Activated T-cell treated with anti-CD3 and anti-CD28 coated beads for 4 hours (primary cell): ENCODE results near the gene CD37.
"Not testable (repeated sequence)": the region's sequence is repeated elsewhere in the genome, so short reads cannot be mapped to it uniquely, and the experiment has no call there.

Source experiments
- DNase-seq: peaks from one replicate; pipeline ENCODE4 v3.0.0-alpha.2; 2020

CD37 gene

DNA sequence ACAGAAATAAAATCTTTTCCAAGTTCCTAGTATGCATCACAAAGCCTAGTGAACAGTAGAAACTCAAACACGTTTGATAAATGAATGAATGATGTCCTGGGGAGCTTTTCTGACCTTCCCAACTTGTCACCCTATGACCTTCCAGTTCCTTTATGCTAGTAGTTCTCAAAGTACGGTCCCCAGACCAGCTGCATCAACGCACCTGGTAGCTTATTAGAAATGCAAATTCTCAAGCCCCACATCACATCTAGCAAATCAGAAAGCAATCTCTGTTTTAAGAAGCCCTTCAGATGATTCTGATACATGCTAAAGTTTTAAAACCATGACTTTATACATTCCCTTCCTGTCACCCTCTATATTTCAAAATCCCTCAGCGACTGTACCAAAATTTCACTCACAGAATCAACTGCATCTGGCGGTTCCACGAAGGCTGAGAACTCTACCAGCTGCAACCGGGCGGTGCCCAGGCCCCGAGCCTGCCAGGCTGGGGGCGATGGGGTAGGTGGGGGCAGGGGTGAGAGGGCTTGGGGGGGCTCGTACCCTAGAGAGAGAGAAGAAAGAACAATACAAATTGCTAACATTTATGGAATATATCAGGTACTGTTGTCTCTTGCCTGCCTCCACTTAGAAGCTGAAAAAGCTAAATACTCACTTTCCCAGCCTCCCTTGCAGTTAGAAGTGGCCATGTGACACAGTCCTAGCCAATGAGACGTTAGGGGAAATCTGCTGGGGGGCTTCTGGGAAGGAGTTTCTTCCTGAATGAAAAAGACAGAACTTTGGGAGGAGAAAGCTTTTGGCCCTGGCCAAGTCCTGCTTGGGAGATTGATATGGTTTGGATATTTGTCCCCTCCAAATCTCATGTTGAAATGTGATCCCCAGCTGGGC lies 13.3 kb downstream of the CD37 start:
- DNase-seq = no peak

DNA sequence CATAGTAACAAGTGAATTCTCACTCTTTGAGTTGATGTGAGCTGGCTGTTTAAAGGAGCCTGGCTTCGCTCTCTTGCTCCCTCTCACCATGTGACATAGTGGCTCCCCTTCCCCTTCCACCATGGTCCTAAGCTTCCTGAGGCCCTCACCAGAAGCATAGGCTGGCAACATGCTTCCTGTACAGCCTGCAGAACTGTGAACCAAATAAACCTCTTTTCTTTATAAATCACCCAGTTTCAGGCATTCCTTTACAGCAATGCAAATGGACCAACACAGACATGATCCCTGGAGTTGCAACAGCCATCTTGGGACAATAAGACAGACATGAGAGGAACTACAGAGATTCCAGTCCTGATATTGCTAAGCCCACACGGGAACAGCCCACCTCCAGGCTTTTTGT lies 14.4 kb downstream of the CD37 start:
- DNase-seq = no peak

DNA sequence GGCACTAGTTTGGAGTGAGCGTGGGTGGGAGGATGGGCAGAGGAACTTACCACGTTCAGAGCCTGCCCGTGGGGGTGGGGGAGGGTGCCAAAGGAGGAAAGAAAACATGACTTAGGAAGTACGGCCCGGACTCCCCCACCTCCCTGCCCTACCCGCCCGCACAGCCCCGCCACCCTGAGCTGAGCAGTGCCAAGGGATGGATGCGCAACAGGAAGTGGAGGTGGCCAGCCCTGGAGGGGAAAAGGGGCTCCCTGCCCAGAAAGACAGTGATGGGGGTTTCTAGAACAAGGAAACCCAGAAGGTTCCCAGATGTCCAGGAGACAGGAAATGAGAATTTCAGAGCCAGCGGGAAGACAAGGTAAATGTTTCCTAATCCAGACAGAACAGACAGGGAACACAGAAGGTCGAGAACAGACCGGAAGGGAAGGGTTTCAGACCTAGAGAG lies 20.7 kb downstream of the CD37 start:
- DNase-seq = no peak

DNA sequence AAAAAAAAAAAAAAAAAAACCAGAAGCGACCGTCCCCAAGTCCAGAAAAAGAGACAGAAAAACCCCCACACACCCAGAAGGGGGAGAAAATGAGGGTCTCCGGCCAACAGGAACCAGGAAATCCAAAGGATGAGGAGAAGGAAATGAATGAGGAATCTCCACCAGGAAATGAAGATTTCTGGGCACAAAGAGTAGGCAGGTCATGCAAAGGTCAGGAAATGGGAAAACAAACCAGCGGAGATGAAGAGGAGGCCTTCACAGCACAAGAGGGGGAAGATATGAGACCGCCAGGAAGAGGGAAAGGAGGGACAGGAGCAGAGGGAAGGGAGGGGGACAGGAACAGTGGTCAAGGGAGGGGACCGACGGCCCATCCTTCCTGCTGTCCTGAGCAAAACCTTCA lies 21.2 kb downstream of the CD37 start:
- no peak for DNase-seq

DNA sequence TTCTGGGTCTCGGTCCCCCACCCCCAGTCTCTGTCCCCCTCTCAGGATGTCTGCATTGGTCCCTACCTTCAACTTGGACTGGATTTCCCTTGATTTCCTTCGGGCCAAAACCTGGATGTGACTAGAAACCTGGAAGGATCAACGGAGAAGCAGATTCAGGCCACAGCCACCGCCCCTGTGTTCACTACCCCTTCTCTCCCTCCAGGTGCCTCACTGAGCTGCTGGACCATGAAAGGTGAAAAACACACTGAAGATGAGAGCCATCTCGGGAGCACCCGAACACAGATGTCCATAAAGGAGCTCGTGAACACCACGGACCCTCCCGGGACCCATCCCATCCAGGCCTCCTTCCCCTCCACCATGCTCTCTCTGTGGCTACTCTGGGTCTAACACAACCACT lies 22.0 kb downstream of the CD37 start:
- DNase-seq = no peak

DNA sequence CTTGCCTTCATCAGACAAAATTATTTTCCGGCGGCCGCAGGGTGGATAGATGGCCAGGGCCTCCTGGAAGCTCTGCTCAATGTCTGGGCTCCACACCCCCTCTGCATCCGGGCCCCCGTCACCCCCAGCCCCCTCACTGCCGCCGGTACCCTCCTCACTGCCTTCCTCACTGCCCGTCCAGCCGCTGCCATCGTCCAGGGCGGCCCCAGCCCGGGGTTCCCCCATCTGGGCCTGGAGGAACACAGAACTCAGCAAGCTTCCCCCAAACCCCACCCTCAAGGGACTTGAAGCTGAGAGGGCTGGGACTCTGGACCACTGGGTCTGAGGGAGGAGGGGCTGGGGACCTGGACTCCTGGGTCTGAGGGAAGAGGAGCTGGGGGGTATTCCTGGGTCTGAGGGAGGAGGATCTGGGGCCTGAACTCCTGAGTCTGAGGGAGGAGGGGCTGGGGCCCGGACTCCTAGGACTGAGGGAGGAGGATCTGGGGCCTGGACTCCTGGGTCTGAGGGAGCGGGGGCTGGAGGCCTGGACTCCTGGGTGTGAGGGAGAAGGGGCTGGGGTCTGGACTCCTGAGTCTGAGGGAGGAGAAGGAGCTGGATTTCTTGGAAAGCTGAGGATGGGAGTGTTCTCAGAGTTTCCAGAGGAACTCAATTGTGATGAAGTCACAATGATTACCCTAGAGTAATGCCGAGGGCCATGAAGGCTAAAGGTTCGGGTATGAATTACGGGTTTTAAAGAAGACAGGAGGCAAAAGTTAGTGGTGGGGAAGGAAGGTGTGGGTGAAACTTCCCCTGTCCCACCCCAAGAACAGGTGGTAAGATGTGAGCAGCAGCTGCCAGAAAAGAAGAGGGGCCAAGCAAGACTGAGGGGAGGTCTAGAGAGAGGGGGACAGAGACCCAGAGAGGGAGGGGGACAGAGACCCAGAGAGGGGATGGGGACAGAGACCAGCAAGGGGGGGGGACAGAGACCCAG lies 24.9 kb downstream of the CD37 start:
- no peak for DNase-seq

DNA sequence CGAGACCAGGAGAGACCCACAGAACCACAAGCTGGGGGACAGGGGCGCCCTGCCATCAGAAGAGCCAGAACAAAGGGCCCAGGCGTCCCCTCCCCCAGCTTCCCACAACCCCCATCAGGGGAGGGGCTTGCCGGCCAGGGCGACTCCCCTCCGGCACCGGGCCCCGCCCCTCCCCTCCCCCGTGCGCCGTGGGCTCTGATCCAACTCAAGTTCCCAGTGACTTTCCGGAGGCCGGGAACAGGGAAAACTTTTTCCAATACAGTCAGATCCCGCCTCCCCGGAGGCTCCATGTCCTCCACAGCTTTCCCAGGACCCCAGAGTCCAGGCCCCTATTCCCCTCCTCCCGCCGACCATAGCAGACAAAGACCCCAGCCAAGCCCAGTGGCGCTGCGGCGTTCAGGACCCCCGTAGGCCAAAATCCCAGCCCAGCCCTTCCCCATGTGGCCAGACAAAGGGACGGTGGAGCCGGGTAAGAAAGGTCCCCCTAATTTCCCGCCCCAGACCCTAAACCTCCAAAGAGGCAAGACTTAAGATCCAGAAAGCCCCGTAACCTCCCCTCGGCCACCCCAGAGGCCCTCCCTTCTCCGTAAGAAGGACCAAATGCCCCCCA lies 26.3 kb downstream of the CD37 start:
- no peak for DNase-seq

DNA sequence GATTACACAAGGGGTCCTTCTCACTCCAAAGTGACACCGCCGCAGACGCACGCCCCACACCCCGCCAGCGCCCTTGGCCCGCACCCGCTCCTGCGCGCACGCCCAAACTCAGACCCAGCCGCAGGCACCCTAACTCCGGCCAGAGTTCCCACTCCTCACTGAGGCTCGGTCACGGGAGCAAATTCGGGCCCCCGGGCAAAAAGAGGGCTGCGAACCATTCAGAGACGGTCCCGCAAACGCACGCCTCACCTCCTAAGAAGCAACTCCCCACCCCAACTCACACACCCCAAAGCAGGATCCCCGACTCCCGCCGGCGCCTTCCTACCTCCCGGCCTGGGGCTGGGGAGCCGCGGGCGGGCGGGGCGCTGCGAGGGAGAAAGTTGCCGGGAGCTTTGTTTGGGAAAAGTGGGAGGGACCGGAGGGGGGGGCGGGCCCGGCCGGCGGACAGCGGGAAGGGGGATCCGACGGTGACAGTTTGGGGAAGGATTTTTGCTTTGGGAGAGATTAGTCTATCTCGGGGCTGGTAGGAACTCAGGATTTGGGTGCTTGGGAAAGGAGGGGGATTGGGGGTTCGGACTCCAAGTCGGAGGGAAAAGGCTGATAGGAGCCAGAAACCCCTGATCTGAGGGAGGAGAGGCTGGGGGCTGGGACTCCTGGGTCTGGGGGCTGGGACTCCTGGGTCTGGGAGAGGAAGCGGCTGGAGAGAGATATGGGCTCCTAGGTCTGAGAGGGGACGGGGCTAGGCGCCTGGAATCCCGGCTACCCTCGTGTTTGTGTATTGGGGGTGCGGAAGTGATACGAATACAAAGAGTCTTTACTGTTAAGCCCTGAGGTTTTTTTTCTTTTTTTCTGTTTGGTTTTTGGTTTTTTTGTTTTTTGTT lies 27.1 kb downstream of the CD37 start, which contains the start of gene TEAD2:
Gene TEAD2 (minus strand): TSS at position 369 of the 881 bp plus-strand sequence. CDS start 2,341 bp downstream, outside the sequence.
- DNase-seq = no peak

DNA sequence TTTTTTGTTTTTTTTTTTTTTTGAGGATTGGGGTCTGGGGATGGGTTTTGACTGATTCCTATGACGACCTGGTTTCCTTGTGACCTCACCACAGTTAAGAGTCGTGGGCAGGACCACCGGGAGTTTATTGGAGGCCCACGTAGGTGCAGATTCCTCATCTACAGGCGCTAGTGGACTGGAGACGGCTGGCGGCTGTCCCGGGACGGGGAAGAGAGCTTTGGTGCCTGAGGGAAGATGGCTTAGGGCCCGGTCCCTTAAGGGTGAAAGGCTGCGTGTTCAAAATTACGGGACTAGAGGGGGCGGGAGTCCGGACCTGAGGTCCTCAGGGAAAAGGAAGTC lies 27.7 kb downstream of the CD37 start:
- no peak for DNase-seq

DNA sequence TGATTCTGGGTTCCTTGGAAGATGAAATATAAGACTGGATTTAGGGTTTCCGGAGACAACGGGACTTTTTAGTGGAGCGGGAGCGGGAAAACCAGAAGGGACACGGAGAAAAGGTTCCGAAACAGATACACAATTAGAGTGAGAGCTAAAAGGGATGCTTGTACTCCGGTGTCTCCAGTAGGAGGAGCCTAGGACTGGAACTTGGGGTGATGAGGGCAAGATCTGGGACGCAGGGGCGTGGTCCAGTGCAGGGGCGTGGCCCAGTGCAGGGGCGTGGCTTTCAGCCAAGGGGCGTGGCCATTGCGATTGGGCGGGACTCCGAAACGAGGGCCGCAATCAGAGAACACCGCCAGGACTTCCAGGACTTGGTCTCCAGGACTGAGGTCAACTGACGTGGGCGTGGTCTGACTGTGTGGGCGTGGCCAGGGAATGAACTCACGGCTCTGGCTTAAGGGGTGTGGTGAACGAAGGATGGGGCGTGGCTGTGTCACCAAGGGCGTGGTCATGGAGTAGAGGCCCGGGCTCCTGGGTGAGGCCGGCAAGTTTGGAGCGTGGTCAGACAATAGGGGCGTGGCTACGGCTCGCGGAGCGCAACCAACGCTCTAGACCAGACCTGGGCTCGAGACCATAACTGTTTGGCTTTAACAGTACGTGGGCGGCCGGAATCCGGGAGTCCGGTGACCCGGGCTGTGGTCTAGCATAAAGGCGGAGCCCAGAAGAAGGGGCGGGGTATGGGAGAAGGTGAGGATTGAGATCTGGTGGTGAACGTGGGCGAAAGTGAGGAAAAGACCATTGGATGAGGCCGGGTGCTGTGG lies 28.3 kb downstream of the CD37 start, which contains the start of gene DKKL1:
Gene DKKL1 (plus strand): TSS at position 610 of the 815 bp plus-strand sequence. CDS start 122 bp downstream, at position 732.
- DNase-seq = peak; percentile 32

DNA sequence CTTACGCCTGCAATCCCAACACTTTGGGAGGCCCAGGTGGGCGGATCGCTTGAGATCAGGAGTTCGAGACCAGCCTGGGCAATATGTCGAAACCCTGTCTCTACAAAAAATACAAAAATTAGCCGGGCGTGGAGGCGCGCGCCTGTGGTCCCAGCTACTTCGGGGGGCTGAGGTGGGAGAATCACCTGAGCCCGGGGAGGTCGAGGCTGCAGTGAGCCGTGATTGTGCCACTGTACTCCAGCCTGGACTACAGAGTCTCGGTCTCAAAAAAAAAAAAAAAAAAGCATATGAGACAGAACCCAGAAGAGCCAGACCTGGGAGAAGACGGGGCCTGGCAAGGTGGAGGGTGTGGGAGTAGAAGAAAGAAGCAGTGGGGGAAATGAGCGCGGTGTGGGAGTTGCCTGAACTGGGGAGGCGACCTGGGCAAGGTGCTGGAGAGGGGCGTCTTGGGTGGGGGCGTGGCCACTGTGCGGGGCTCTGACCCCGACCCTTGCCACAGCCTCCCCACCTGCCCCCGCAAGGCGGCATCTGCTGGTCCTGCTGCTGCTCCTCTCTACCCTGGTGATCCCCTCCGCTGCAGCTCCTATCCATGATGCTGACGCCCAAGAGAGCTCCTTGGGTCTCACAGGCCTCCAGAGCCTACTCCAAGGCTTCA lies 29.0 kb downstream of the CD37 start:
- DNase-seq = no peak

DNA sequence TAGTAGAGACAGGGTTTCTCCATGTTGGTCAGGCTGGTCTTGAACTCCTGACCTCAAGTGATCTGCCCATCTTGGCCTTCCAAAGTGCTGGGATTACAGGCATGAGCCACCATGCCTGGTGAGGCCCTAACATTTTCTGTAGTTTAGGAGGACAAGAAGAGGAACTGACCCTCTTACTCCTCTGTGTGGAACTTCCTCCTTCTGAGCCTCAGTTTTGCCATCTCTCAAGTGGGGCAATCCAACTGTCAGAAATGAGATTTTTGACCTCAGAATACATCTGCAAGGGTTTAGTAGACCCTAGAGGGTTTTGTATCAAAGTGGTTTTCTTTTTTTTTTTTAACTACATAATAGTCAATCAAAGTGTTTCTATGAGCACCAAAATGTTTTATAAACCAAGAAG lies 30.9 kb downstream of the CD37 start:
- no peak for DNase-seq

DNA sequence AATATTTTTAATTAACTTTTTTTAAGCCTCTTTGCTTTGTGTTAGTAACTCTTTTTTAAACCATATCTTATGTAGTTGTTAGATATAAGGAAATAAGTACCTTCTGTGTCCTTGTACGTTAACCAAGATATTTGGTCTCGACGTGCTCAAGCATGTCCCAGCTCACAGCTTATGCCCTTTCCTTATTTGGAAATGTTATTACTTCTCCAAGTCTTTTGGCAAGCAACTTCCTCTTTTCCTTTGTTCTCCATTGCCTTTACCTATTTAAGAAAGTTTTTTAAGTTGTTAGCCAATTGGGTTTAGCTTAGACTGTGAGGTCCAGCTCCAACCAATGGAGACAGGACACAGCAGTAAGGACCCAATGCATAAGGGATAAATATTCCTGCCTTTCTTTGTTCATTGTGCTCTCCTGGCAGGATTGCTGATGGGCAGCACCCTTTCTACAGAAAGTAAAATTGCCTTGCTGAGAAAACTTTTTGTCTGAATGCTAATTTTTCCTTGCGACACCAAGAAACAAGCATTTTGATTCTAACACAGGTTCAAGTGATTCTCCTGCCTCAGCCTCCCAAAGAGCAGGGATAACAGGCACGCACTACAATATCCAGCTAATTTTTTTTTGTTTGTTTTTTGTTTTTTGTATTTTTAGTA lies 33.6 kb downstream of the CD37 start:
- DNase-seq = no peak

DNA sequence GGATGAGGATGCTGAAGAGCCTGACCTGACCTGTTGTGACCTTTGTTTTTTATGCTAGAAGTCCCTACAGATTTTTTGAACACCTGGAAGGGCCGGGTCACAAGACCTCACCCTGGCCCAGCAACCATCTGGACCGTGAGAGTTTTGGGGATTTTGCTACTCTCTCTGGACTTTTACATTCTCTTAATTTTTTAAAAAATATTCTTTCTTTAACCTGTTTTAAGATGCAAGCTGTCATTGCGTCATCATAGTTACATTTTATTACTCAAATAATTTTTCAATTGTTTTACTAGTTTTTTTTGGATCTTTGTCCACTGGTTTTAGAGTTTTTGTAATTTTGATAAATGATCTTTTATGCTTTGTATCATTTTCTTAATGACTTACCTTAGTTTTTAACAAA lies 36.0 kb downstream of the CD37 start:
- no peak for DNase-seq

DNA sequence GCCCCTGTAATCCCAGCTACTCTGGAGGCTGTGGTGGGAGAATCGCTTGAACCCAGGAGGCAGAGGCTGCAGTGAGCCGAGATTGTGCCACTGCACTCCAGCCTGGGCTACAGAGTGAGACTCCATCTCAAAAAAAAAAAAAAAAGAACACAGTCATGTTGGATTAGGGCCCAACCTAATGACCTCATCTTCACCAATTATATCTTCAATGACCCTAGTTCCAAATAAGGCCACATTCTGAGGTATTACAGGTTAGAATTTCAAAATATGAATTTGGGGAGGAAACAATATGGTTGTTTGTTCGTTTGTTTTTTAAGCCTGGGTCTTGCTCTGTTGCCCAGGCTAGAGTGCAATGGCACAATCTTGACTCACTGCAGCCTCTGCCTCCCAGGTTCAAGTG lies 38.0 kb downstream of the CD37 start:
- not testable (repeated sequence) for DNase-seq

DNA sequence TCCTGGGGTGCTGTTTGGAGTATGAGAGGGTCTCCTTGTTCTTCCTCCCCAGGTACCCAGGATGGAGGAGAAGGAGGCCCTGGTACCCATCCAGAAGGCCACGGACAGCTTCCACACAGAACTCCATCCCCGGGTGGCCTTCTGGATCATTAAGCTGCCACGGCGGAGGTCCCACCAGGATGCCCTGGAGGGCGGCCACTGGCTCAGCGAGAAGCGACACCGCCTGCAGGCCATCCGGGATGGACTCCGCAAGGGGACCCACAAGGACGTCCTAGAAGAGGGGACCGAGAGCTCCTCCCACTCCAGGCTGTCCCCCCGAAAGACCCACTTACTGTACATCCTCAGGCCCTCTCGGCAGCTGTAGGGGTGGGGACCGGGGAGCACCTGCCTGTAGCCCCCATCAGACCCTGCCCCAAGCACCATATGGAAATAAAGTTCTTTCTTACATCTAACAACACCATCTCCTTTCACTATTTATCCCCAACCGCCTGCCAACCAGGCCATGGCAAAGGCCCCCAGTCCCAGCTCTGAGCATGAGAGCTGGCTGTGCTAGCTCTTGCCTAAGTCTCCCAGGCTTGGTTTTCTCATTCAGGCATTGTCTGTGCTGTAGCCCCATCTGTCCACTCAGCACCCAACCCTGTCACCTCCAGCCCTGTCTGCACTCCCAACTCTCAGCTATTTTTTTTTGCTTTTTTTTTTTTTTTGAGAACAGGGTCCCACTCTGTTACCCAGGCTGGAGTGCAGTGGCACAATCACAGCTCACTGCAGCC lies 39.6 kb downstream of the CD37 start:
- DNase-seq = no peak

DNA sequence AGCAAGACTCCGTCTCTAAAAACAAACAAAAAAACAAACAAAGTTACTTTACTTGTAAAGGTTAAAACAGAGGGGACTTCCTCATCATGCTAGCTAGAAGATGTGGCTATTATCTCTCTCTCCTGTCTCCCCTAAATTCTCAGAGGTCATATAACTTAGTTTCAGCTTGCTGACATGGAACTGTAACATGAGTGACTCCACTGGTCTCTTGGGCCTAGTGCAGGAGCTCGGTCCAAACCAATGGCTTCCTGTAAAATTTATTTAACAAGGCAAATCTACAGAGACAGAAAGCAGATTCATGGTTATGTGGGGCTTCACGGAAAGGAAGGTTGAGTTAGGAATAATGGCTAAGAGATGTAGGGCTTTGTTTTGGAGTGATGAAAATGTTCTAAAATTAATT lies 43.3 kb downstream of the CD37 start:
- DNase-seq = no peak

DNA sequence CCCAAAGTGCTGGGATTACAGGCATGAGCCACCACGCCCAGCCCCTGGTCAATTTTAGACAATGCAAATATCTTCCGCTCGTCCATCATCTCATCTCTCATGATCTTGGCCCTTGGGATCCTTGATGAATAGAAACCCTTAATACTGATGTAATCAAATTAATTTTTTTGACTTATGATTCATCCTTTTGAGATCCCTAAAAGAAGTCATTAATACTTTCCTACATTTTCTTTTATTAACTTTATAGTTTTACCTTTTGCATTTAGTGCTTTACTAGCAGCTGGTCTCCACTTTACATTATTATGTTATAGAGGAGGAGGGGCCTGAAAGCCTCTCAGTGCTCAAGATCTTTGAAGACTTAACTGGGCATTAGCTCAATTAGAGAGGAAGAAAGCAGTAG lies 45.2 kb downstream of the CD37 start:
- no peak for DNase-seq

DNA sequence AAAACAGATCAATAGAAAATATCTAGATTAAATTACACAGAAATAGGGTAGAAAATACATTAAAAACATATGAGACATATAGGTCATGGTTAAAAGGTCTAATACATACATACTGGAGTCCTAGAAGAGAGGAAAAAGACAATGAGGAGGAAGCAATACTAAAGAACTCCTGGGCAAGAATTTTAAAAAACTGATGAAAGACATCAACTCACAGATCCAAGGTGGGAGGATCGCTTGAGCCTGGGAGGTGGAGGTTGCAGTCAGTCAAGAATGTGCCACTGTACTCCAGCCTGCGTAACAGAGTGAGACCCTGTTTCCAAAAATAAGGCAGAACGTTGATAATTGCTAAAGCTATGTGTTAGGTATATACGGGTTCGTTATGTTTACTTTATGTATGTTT lies 47.4 kb downstream of the CD37 start:
- no peak for DNase-seq
